8988T (cell line): ENCODE measurements around the gene RAB11FIP3.
"Not testable (repeated sequence)": the region's sequence is repeated elsewhere in the genome, so short reads cannot be mapped to it uniquely, and the experiment has no call there.

ENCODE experiments used
- DNase-seq: peaks from one replicate; pipeline ENCODE4 v3.0.0; 2011

The RAB11FIP3 gene

GRCh38 chr16:468068-468821 is 42.8 kb downstream of the RAB11FIP3 start:
- DNase-seq, result no peak

GRCh38 chr16:469459-469858 is 44.0 kb downstream of the RAB11FIP3 start:
- DNase-seq, result not testable (repeated sequence)

- DNase-seq, result no peak
Observed at GRCh38 chr16:470418-470817, 45.0 kb downstream of the RAB11FIP3 start.

- no peak for DNase-seq
Observed at GRCh38 chr16:471353-472198, 46.1 kb downstream of the RAB11FIP3 start.

- DNase-seq, result no peak
Observed at GRCh38 chr16:472199-472504, 46.7 kb downstream of the RAB11FIP3 start.

GRCh38 chr16:473046-474043 is 47.9 kb downstream of the RAB11FIP3 start:
- no peak for DNase-seq

- DNase-seq, result no peak
Observed at GRCh38 chr16:474420-475122, 49.1 kb downstream of the RAB11FIP3 start.

GRCh38 chr16:476039-476438 is 50.6 kb downstream of the RAB11FIP3 start:
- DNase-seq, result no peak

- no peak for DNase-seq
Observed at GRCh38 chr16:477301-478157, 52.1 kb downstream of the RAB11FIP3 start.

GRCh38 chr16:478287-478686 is 52.8 kb downstream of the RAB11FIP3 start:
- not testable (repeated sequence) for DNase-seq

- no peak for DNase-seq
Observed at GRCh38 chr16:482468-483185, 57.2 kb downstream of the RAB11FIP3 start.

GRCh38 chr16:483341-484075 is 58.1 kb downstream of the RAB11FIP3 start:
- no peak for DNase-seq

GRCh38 chr16:489606-490005 is 64.2 kb downstream of the RAB11FIP3 start:
- no peak for DNase-seq

GRCh38 chr16:490768-491167 is 65.3 kb downstream of the RAB11FIP3 start:
- DNase-seq, result no peak

GRCh38 chr16:491220-491919 is 65.9 kb downstream of the RAB11FIP3 start:
- no peak for DNase-seq

- DNase-seq, result no peak
Observed at GRCh38 chr16:492211-492875, 66.9 kb downstream of the RAB11FIP3 start.

- DNase-seq, result not testable (repeated sequence)
Observed at GRCh38 chr16:494676-495075, 69.2 kb downstream of the RAB11FIP3 start.

- peak; percentile 77 for DNase-seq
Observed at GRCh38 chr16:495127-495748, 69.8 kb downstream of the RAB11FIP3 start.
